ENCODE data around the gene CACNA1D. TPM values are rescaled to one million over a fixed set of nuclear protein-coding genes. Genes with fewer than 3 reads are reported as not detected.

Gene CACNA1D
- total and polyA plus RNA-seq, 9 of the 15 experiments (the other 6 are each of a cell fraction or from before 2014, with no cell fraction given): 0.29 TPM; not detected in 8

DNA sequence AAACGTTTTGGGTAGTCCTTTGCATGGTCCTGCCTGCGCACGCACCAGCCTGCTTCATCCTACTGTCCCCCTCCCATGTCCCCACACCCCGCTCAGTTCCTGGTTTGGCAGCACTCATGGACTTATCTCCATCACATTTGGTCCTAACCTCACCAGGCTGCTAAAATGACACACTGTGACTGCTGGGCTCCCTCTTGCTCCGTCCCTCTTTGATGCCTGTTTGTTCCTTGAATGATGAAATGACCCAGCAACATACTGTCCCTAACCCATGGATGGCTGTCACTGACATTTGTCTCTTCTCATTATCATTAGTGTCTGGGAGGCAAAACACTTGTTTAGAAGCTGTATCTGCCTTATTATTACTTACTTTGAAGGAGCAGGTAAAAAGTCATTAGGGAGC is 271.3 kb downstream of the CACNA1D start (continued):
- TF ChIP-seq JUND (IDR thresholded peaks at IDR 0.05; ENCODE audit: borderline replicate concordance, low read depth, low read length) (no peak), JUND (tag; IDR thresholded peaks at IDR 0.05; ENCODE audit: borderline replicate concordance, low read depth, low read length) (no peak), CREB3 (tag; conservative IDR thresholded peaks at IDR 0.05; ENCODE audit: low read depth) (no peak), ZKSCAN8 (CRISPR knock-in tag; IDR thresholded peaks at IDR 0.05) (no peak), MCM7 (IDR thresholded peaks at IDR 0.05) (no peak), GATAD2A (IDR thresholded peaks at IDR 0.05) (no peak), MXI1 (IDR thresholded peaks at IDR 0.05; ENCODE audit: low read depth, low read length) (no peak), TRIM24 (IDR thresholded peaks at IDR 0.05) (peak in 1 of 2 experiments; percentile 21; a peak in 1 of 4 replicates), ATF4 (CRISPR knock-in tag; IDR thresholded peaks at IDR 0.05) (peak; percentile 75; the same call in 1 of the 2 replicates), EHMT2 (IDR thresholded peaks at IDR 0.05) (no peak)
- TF ChIP-seq, protein P1, sequence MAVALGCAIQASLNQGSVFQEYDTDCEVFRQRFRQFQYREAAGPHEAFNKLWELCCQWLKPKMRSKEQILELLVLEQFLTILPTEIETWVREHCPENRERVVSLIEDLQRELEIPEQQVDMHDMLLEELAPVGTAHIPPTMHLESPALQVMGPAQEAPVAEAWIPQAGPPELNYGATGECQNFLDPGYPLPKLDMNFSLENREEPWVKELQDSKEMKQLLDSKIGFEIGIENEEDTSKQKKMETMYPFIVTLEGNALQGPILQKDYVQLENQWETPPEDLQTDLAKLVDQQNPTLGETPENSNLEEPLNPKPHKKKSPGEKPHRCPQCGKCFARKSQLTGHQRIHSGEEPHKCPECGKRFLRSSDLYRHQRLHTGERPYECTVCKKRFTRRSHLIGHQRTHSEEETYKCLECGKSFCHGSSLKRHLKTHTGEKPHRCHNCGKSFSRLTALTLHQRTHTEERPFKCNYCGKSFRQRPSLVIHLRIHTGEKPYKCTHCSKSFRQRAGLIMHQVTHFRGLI (CRISPR knock-in tag; IDR thresholded peaks at IDR 0.05): no peak
- TF ChIP-seq, protein P2, sequence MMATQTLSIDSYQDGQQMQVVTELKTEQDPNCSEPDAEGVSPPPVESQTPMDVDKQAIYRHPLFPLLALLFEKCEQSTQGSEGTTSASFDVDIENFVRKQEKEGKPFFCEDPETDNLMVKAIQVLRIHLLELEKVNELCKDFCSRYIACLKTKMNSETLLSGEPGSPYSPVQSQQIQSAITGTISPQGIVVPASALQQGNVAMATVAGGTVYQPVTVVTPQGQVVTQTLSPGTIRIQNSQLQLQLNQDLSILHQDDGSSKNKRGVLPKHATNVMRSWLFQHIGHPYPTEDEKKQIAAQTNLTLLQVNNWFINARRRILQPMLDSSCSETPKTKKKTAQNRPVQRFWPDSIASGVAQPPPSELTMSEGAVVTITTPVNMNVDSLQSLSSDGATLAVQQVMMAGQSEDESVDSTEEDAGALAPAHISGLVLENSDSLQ (IDR thresholded peaks at IDR 0.05): peak; percentile 34; the same call in 1 of the 2 replicates

All from K562 (cell line).